IPS-15b (cell line): ENCODE results near the gene MAP4K1.

ENCODE experiments used
- H3K27me3 ChIP-seq: one replicate; pipeline ENCODE4 v1.6.1; 2013; ENCODE audit warnings: low read length; ENCODE audit not compliant: control insufficient read depth, insufficient read depth
- H3K36me3 ChIP-seq: one replicate; pipeline ENCODE4 v1.6.1; 2013; ENCODE audit warnings: low read length; ENCODE audit not compliant: control insufficient read depth, insufficient read depth
- H3K4me1 ChIP-seq: one replicate; pipeline ENCODE4 v1.6.1; 2013; ENCODE audit warnings: mild to moderate bottlenecking, low read length; ENCODE audit not compliant: control insufficient read depth, insufficient read depth
- H3K4me3 ChIP-seq: one replicate; pipeline ENCODE4 v1.5.1; 2013; ENCODE audit warnings: low read depth, low read length
- H3K9ac ChIP-seq: one replicate; pipeline ENCODE4 v1.6.1; 2013; ENCODE audit warnings: low read depth, mild to moderate bottlenecking, low read length
- H3K9me3 ChIP-seq: one replicate; pipeline ENCODE4 v1.6.1; 2013; ENCODE audit warnings: mild to moderate bottlenecking, low read length; ENCODE audit not compliant: control insufficient read depth, insufficient read depth

Gene MAP4K1

GRCh38 chr19:38660724-38661123 is 43.0 kb upstream of the MAP4K1 start:
- H3K4me1 ChIP-seq: peaks cover 49% of the 10 kb centered on the region

DNA sequence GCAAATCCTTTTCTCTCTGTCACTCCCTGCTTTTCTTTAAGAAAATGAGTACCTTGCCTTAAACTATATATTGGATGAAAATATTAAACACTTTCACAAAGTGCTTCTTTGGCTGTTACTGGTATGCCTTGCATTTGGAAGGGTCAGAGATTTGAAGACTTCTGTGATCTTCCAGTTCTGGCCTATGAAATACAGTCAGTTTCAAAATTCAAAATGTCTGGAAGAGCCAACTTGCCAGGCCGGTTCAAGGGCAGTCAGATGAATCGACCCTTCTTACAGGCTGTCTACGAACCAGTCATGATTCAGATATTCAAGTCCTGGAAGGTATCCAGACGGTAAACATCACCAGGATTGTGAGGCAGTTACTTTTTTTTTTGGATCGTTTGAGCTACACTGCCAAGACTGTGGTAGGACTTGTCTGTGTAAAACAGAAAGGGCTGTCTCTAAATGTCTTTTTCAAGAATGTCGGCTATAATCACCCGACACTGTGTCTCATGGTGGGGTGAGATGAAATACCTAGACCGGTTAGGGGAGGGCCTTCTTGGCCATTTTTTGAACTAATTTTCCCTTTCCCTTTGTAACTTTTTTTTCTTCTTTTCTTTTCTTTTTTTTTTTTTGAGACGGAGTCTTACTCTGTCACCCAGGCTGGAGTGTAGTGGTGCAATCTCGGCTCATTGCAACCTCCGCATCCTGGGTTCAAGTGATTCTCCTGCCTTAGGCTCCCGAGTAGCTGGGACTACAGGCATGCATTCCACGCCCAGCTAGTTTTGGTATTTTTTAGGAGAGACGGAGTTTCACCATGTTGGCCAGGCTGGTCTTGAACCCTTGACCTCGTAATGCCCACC is 40.9 kb upstream of the MAP4K1 start:
- H3K9me3 ChIP-seq: no peaks in the 10 kb centered on the region
- no peak overlapping the region for H3K9ac ChIP-seq
- peaks cover 3% of the 10 kb centered on the region for H3K36me3 ChIP-seq
- H3K4me1 ChIP-seq: peaks cover 41% of the 10 kb centered on the region
- H3K27me3 ChIP-seq: no peaks in the 10 kb centered on the region
- H3K4me3 ChIP-seq: no peak overlapping the region

More at GRCh38 chr19:38660724-38661123, 43.0 kb upstream of the MAP4K1 start:
- no peaks in the 10 kb centered on the region for H3K27me3 ChIP-seq
- H3K36me3 ChIP-seq: peaks cover 6% of the 10 kb centered on the region
- H3K4me3 ChIP-seq: no peak overlapping the region
- H3K9me3 ChIP-seq: no peaks in the 10 kb centered on the region
- no peak overlapping the region for H3K9ac ChIP-seq

- Histone ChIP-seq H3K36me3 (peaks cover 3% of the 10 kb centered on the region), H3K9me3 (no peaks in the 10 kb centered on the region), H3K9ac (no peak overlapping the region), H3K27me3 (no peaks in the 10 kb centered on the region), H3K4me1 (peaks cover 37% of the 10 kb centered on the region), H3K4me3 (no peak overlapping the region)
These were observed 40.0 kb upstream of the MAP4K1 start for GRCh38 chr19:38657633-38658222.

DNA sequence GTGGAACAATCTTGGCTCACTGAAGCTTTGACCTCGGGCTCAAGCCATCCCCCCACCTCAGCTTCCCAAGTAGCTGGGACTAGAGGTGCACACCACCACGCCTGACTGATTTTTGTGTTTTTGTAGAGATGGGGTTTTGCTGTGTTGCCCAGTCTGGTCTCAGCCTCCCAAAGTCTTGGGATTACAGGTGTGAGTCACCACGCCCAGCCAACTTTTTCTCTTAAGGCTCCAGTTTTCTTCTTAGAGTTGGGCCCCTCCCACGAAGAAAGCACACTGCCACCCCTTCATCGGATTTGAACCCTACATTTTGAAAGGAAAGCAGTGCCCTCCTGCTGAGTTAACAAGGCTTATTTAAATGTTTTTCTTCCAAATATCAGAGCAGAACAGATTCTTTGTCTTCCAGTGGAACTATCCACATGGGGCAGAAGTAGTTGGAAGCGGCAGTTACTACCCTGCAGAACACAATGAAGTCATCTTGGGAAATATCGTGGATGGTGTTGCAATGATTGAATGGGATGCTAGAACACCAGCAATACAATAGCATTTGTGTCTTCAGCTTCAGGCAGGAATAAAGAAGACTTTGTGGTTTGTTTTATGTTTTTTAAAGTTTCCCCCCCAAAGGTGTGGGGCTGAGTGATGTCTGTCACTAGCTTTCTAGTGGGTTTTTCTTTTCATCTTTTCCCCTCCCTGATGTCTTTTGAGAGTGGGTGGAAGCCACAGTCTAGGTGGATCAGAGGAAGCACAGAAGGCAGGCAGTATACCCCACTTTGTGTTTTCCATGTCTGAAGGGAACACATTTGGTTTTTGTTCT is 38.6 kb upstream of the MAP4K1 start:
- H3K27me3 ChIP-seq: no peaks in the 10 kb centered on the region
- H3K4me3 ChIP-seq: no peak overlapping the region
- no peaks in the 10 kb centered on the region for H3K9me3 ChIP-seq
- peaks cover 35% of the 10 kb centered on the region for H3K4me1 ChIP-seq
- no peak overlapping the region for H3K9ac ChIP-seq
- peaks cover 3% of the 10 kb centered on the region for H3K36me3 ChIP-seq

GRCh38 chr19:38655148-38655824 is 37.5 kb upstream of the MAP4K1 start:
- Histone ChIP-seq H3K4me1 (peaks cover 44% of the 10 kb centered on the region), H3K36me3 (peaks cover 3% of the 10 kb centered on the region)

DNA sequence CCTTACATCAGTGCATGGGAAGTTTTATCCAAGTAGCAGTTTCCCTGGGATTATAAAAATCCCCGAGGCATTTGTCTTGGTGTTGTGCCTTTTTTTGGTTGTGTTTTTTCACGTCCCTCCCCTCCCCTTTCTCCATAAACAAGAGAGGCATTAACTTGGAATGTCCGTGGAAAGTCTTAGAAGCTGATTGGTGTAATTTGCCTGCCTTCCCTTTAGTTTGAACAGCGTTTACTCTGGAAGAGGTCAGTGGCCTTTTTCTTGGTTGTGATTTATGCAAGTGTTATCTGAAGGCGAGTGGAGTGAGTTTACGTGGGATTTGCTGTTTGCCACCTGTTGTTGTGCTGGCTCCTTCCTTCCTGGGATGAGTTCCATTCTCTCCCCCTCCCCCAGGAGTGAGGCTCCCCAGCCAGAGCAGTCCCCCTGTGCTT is 36.9 kb upstream of the MAP4K1 start:
- H3K4me3 ChIP-seq: no peak overlapping the region
- no peaks in the 10 kb centered on the region for H3K27me3 ChIP-seq
- no peaks in the 10 kb centered on the region for H3K9me3 ChIP-seq
- peaks cover 3% of the 10 kb centered on the region for H3K36me3 ChIP-seq
- H3K4me1 ChIP-seq: peaks cover 47% of the 10 kb centered on the region
- H3K9ac ChIP-seq: no peak overlapping the region

More at GRCh38 chr19:38655148-38655824, 37.5 kb upstream of the MAP4K1 start:
- no peaks in the 10 kb centered on the region for H3K27me3 ChIP-seq
- no peak overlapping the region for H3K4me3 ChIP-seq
- H3K9ac ChIP-seq: no peak overlapping the region
- no peaks in the 10 kb centered on the region for H3K9me3 ChIP-seq

- Histone ChIP-seq H3K9ac (no peak overlapping the region), H3K36me3 (peaks cover 3% of the 10 kb centered on the region), H3K27me3 (no peaks in the 10 kb centered on the region), H3K4me3 (no peak overlapping the region), H3K4me1 (peaks cover 42% of the 10 kb centered on the region), H3K9me3 (no peaks in the 10 kb centered on the region)
These were observed 35.3 kb upstream of the MAP4K1 start for GRCh38 chr19:38653028-38653571.

GRCh38 chr19:38650911-38651584 is 33.3 kb upstream of the MAP4K1 start:
- H3K4me3 ChIP-seq: peak overlapping the region; percentile 80

GRCh38 chr19:38650172-38650775 is 32.5 kb upstream of the MAP4K1 start:
- H3K4me3 ChIP-seq: peak overlapping the region; percentile 80
- no peaks in the 10 kb centered on the region for H3K27me3 ChIP-seq
- H3K36me3 ChIP-seq: no peaks in the 10 kb centered on the region
- peaks cover 31% of the 10 kb centered on the region for H3K4me1 ChIP-seq
- H3K9ac ChIP-seq: peak overlapping the region; percentile 28
- H3K9me3 ChIP-seq: no peaks in the 10 kb centered on the region

More at GRCh38 chr19:38650911-38651584, 33.3 kb upstream of the MAP4K1 start:
- Histone ChIP-seq H3K27me3 (no peaks in the 10 kb centered on the region), H3K36me3 (no peaks in the 10 kb centered on the region), H3K4me1 (peaks cover 31% of the 10 kb centered on the region), H3K9me3 (no peaks in the 10 kb centered on the region), H3K9ac (no peak overlapping the region)

GRCh38 chr19:38649305-38650171 is 31.8 kb upstream of the MAP4K1 start:
- Histone ChIP-seq H3K27me3 (no peaks in the 10 kb centered on the region), H3K9ac (peak overlapping the region; percentile 70), H3K4me3 (peak overlapping the region; percentile 80), H3K36me3 (no peaks in the 10 kb centered on the region), H3K9me3 (no peaks in the 10 kb centered on the region), H3K4me1 (peaks cover 25% of the 10 kb centered on the region)
